ENCODE measurements around the gene CDKN2B-AS1.

Gene CDKN2B-AS1

GRCh38 chr9:22088053-22088716, 93.6 kb downstream of the CDKN2B-AS1 start:
- ATAC-seq (no peak), DNase-seq (no peak)

GRCh38 chr9:22088717-22089061, 94.1 kb downstream of the CDKN2B-AS1 start:
- no peak for ATAC-seq
- no peak for DNase-seq

GRCh38 chr9:22097707-22098106, 103.1 kb downstream of the CDKN2B-AS1 start:
- ATAC-seq (peak; percentile 91), DNase-seq (no peak)

GRCh38 chr9:22098643-22099332, 104.2 kb downstream of the CDKN2B-AS1 start:
- no peak for ATAC-seq
- no peak for DNase-seq

GRCh38 chr9:22100626-22101025, 106.0 kb downstream of the CDKN2B-AS1 start:
- DNase-seq (no peak), ATAC-seq (no peak)

- no peak for DNase-seq
- ATAC-seq = no peak
These were observed 107.8 kb downstream of the CDKN2B-AS1 start for GRCh38 chr9:22102146-22103053.

GRCh38 chr9:22103685-22104575, 109.3 kb downstream of the CDKN2B-AS1 start:
- DNase-seq (no peak), ATAC-seq (no peak)

GRCh38 chr9:22105005-22105722, 110.6 kb downstream of the CDKN2B-AS1 start:
- DNase-seq = no peak
- ATAC-seq = peak; percentile 97

- no peak for DNase-seq
- ATAC-seq = no peak
These were observed 112.8 kb downstream of the CDKN2B-AS1 start for GRCh38 chr9:22107202-22108045.

GRCh38 chr9:22108581-22109370, 114.2 kb downstream of the CDKN2B-AS1 start:
- no peak for ATAC-seq
- no peak for DNase-seq

- DNase-seq = no peak
- ATAC-seq = no peak
These were observed 116.8 kb downstream of the CDKN2B-AS1 start for GRCh38 chr9:22111176-22111953.

- ATAC-seq = no peak
These were observed 117.3 kb downstream of the CDKN2B-AS1 start for GRCh38 chr9:22111954-22112247.

GRCh38 chr9:22112870-22113821, 118.6 kb downstream of the CDKN2B-AS1 start:
- ATAC-seq (no peak), DNase-seq (no peak)

More at GRCh38 chr9:22111954-22112247, 117.3 kb downstream of the CDKN2B-AS1 start:
- DNase-seq = no peak

GRCh38 chr9:22114956-22115355, 120.4 kb downstream of the CDKN2B-AS1 start:
- ATAC-seq (no peak), DNase-seq (no peak)

GRCh38 chr9:22116758-22117157, 122.2 kb downstream of the CDKN2B-AS1 start:
- ATAC-seq = no peak
- DNase-seq = no peak

GRCh38 chr9:22117511-22118384, 123.2 kb downstream of the CDKN2B-AS1 start:
- DNase-seq (no peak), ATAC-seq (no peak)

All from stimulated activated naive CD8-positive, alpha-beta T cell treated with anti-CD3 and anti-CD28 coated beads, Interleukin-15, Interleukin-2, amounts not matched to agents 100 U/mL and 50 U/mL, for 24 hours (primary cell).